Caco-2 (cell line): ENCODE data around the gene BCAM. TPM values are rescaled to one million over a fixed set of nuclear protein-coding genes. Genes with fewer than 3 reads are reported as not detected.

Experiments used
- BruUV-seq: library from RNA; stranded (reverse); fragments of 400-500 nt; replicated peaks from 2 replicates; lab custom pipeline; 2021; lab: Mats Ljungman, UMichigan
- CTCF ChIA-PET: fragments of 300-600 bp; sonication (Branson Sonifier 250); formaldehyde crosslinking; loops from one replicate; lab custom pipeline; 2022; ENCODE audit warnings: antibody characterized with exemption; lab: Charles Lee
- POLR2A ChIA-PET: fragments of 300-600 bp; sonication (Branson Sonifier 250); formaldehyde crosslinking; loops from one replicate; lab custom pipeline; 2022; ENCODE audit warnings: antibody characterized with exemption; lab: Charles Lee
- DNase-seq, 2 experiments: peaks; one replicate each; pipeline versions ENCODE4 v3.0.0 to v3.0.0-alpha.2; 2020 to 2022
- H3K27me3 ChIP-seq: replicated peaks from 2 replicates; pipeline ENCODE4 v1.6.0; 2011; ENCODE audit warnings: low read length; ENCODE audit not compliant: control insufficient read depth, insufficient read depth
- H3K36me3 ChIP-seq: 2 replicates; pipeline ENCODE4 v1.5.1; 2011; ENCODE audit warnings: low read length; ENCODE audit not compliant: control insufficient read depth, insufficient read depth
- H3K4me1 ChIP-seq: fragments of 250-450 bp; sonication (Bioruptor Pico); 2 replicates; pipeline ENCODE4 v1.5.1; 2020; ENCODE audit warnings: mild to moderate bottlenecking
- H3K4me3 ChIP-seq: 2 replicates; pipeline ENCODE4 v1.5.1; 2011; ENCODE audit warnings: low read depth, mild to moderate bottlenecking, control low read depth, low read length
- H3K9me3 ChIP-seq: fragments of 250-450 bp; sonication (Bioruptor Pico); 2 replicates; pipeline ENCODE4 v1.5.1; 2020; ENCODE audit warnings: mild to moderate bottlenecking, moderate library complexity
- H3K27ac Mint-ChIP-seq: one replicate; pipeline ENCODE4 v1.8.0; 2022; ENCODE audit warnings: mixed read lengths; ENCODE audit not compliant: unreplicated experiment
- H3K27me3 Mint-ChIP-seq: one replicate; pipeline ENCODE4 v1.8.0; 2022; ENCODE audit warnings: mixed read lengths; ENCODE audit not compliant: insufficient read depth, unreplicated experiment
- H3K36me3 Mint-ChIP-seq: one replicate; pipeline ENCODE4 v1.8.0; 2022; ENCODE audit warnings: mild to moderate bottlenecking, mixed read lengths; ENCODE audit not compliant: insufficient read depth, unreplicated experiment
- H3K4me1 Mint-ChIP-seq: one replicate; pipeline ENCODE4 v1.8.0; 2022; ENCODE audit warnings: low read depth, mixed read lengths; ENCODE audit not compliant: unreplicated experiment
- H3K4me3 Mint-ChIP-seq: one replicate; pipeline ENCODE4 v1.8.0; 2022; ENCODE audit warnings: mild to moderate bottlenecking, moderate library complexity, mixed read lengths; ENCODE audit not compliant: unreplicated experiment
- H3K9me3 Mint-ChIP-seq: one replicate; pipeline ENCODE4 v1.8.0; 2022; ENCODE audit warnings: mixed read lengths; ENCODE audit not compliant: unreplicated experiment
- intact Hi-C: fragments of 100-400 bp; cut with micrococcal nuclease; formaldehyde crosslinking; loops from one replicate; pipeline ENCODE4 v1.10.0; 2022; ENCODE audit not compliant: unreplicated experiment
- total RNA-seq: library from RNA; stranded (reverse); gene quantifications from 2 replicates; pipeline ENCODE4 v1.2.3, GENCODE V29; 2022
- TF ChIP-seq, protein P1 (sequence below), 2 experiments: fragments of 200-600 bp in 1 of 2; IDR thresholded peaks; 1 replicate in 1 of 2; 2 replicates in 1 of 2; pipeline versions ENCODE4 v1.5.1 to v1.8.0; 2011 to 2022; ENCODE audit warnings: antibody characterized with exemption in 1 of 2, control low read depth in 1 of 2, inconsistent platforms in 1 of 2, low read depth in 1 of 2, low read length in 1 of 2, mild to moderate bottlenecking in 1 of 2, moderate library complexity in 1 of 2; ENCODE audit not compliant: insufficient read depth in 1 of 2, severe bottlenecking in 1 of 2, unreplicated experiment in 1 of 2

BCAM gene
- total RNA-seq, 1 experiment from 2014 or later: 244 TPM

DNA sequence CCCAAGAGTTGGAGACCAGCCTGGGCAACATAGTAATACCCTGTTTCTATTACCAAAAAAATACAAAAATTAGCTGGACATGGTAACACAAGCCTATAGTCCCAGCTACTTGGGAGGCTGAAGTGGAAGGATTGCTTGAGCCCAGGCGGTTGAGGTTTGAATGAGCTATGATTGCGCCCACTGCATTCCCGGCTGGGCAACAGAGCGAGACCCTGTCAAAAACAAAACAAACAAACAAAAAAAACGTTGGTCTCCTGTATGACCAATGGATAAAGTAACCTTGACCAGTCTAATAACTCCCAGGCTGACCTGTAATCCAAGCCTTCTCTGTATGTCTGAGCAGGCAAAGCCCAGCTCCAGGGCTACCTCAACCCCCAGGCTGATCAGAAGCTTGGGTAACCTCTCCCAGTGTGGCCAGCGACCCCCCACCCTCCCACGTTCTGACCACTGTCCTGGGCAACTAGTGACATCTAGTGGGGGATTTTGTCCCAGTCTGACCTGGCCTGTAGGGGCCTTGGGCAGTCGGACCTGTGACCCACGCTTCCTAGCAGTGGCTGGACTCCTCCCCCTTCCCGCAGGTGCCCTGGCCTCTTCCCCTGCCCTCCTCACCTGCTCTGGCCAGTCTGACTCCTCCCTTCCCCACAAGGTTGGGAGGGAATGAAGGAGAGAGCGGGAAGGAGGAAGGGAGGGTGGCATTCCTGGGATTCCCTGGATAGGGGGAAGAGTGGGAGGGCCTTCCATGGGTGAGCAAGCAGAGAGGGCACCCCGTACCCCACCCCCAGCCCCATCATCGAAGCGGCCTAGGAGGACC is 1.0 kb upstream of the BCAM start:
- H3K9me3 Mint-ChIP-seq: peaks cover 10% of the 10 kb centered on the region
- H3K27me3 Mint-ChIP-seq: no peaks in the 10 kb centered on the region
- TF ChIP-seq, protein P1, sequence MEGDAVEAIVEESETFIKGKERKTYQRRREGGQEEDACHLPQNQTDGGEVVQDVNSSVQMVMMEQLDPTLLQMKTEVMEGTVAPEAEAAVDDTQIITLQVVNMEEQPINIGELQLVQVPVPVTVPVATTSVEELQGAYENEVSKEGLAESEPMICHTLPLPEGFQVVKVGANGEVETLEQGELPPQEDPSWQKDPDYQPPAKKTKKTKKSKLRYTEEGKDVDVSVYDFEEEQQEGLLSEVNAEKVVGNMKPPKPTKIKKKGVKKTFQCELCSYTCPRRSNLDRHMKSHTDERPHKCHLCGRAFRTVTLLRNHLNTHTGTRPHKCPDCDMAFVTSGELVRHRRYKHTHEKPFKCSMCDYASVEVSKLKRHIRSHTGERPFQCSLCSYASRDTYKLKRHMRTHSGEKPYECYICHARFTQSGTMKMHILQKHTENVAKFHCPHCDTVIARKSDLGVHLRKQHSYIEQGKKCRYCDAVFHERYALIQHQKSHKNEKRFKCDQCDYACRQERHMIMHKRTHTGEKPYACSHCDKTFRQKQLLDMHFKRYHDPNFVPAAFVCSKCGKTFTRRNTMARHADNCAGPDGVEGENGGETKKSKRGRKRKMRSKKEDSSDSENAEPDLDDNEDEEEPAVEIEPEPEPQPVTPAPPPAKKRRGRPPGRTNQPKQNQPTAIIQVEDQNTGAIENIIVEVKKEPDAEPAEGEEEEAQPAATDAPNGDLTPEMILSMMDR (IDR thresholded peaks at IDR 0.05; ENCODE audit: insufficient read depth in 1 of 2, low read depth in 1 of 2, low read length in 1 of 2, severe bottlenecking in 1 of 2, unreplicated experiment in 1 of 2): peak; percentile 77 to 90
- H3K27ac Mint-ChIP-seq: peak overlapping the region; percentile 95
- Histone ChIP-seq H3K27me3 (no peaks in the 10 kb centered on the region), H3K9me3 (no peaks in the 10 kb centered on the region), H3K4me1 (peaks cover 27% of the 10 kb centered on the region), H3K4me3 (peak overlapping the region; percentile 79), H3K36me3 (peaks cover 3% of the 10 kb centered on the region; the same call in 1 of the 2 replicates)
- peak overlapping the region; percentile 82 for H3K4me3 Mint-ChIP-seq
- BruUV-seq: TSS peak; percentile 5
- ChIA-PET POLR2A (interaction anchor here (0.5 to 2.7 kb wide), 10 partner anchors 12 to 98 kb away, joined by 3 to 30 read pairs (median 6); partner anchors contain the start of genes APOE and NECTIN2), CTCF (interaction anchor here (0.6 to 4.0 kb wide), 22 partner anchors 9 to 379 kb away, joined by 3 to 53 read pairs (median 4); partner anchors contain the start of genes CBLC and NECTIN2)
- H3K36me3 Mint-ChIP-seq: peaks cover 66% of the 10 kb centered on the region
- H3K4me1 Mint-ChIP-seq: peaks cover 48% of the 10 kb centered on the region
- DNase-seq: peak; percentile 98 to 99
- intact Hi-C loops: loop anchor here (1.0 to 2.0 kb wide), 5 partner anchors 8 to 84 kb away; partner anchors contain the start of gene CBLC

- CTCF ChIA-PET: interaction anchor here (0.6 to 4.0 kb wide), 5 partner anchors 26 to 118 kb away, joined by 4 to 53 read pairs (median 22); partner anchors contain the start of gene NECTIN2
- H3K9me3 ChIP-seq: no peaks in the 10 kb centered on the region
- H3K4me1 Mint-ChIP-seq: peaks cover 51% of the 10 kb centered on the region
- H3K27me3 Mint-ChIP-seq: no peaks in the 10 kb centered on the region
- intact Hi-C loops: loop anchor here (2.0 kb wide), 1 partner anchor 33 kb away; the partner anchor contains the start of gene CBLC
- peak overlapping the region; percentile 95 for H3K27ac Mint-ChIP-seq
- DNase-seq: peak in 1 of 2 experiments; percentile 24
- H3K27me3 ChIP-seq: no peaks in the 10 kb centered on the region
- peak overlapping the region; percentile 82 for H3K4me3 Mint-ChIP-seq
- TF ChIP-seq, protein P1 (IDR thresholded peaks at IDR 0.05; ENCODE audit: insufficient read depth in 1 of 2, low read depth in 1 of 2, low read length in 1 of 2, severe bottlenecking in 1 of 2, unreplicated experiment in 1 of 2): no peak
- no peaks in the 10 kb centered on the region for H3K9me3 Mint-ChIP-seq
- peaks cover 72% of the 10 kb centered on the region for H3K36me3 Mint-ChIP-seq
- POLR2A ChIA-PET: interaction anchor here (0.6 to 2.7 kb wide), 6 partner anchors 10 to 104 kb away, joined by 3 to 30 read pairs (median 4); partner anchors contain the start of gene NECTIN2
- peaks cover 27% of the 10 kb centered on the region for H3K4me1 ChIP-seq
- no TSS peak for BruUV-seq
- peaks cover 8% of the 10 kb centered on the region for H3K36me3 ChIP-seq
- peak overlapping the region; percentile 79 for H3K4me3 ChIP-seq
Measured at GRCh38 chr19:44809577-44810233, 802 bp downstream of the BCAM start.
